HEK293 (cell line): ENCODE data around the gene PHACTR3.

ENCODE experiments used
- CTCF ChIA-PET: fragments of 350-600 bp; formaldehyde crosslinking; extraction: SDS; loops from one replicate; lab custom pipeline; 2021; ENCODE audit warnings: antibody characterized with exemption; lab: Yijun Ruan, JAX
- POLR2A ChIA-PET: fragments of 300-600 bp; formaldehyde crosslinking; extraction: SDS; loops from one replicate; lab custom pipeline; 2020; ENCODE audit warnings: antibody characterized with exemption, inconsistent platforms; lab: Yijun Ruan, JAX
- H3K27ac ChIP-seq: fragments of 200-500 bp; sonication (Bioruptor generic); 2 replicates; pipeline ENCODE4 v1.5.1; 2014; ENCODE audit warnings: low read depth, low read length, control low read depth, inconsistent platforms; ENCODE audit errors: extremely low read depth
- H3K36me3 ChIP-seq, 2 experiments: fragments of 200-500 bp in 1 of 2; sonication (Bioruptor generic) in 1 of 2; 1 replicate in 1 of 2; 2 replicates in 1 of 2; pipeline ENCODE4 v1.5.1; 2014 to 2017; ENCODE audit warnings: inconsistent platforms in 2 of 2, low read length in 2 of 2; ENCODE audit not compliant: control insufficient read depth in 2 of 2, insufficient read depth in 1 of 2
- H3K4me1 ChIP-seq: fragments of 200-500 bp; sonication (Bioruptor generic); 2 replicates; pipeline ENCODE4 v1.5.1; 2014; ENCODE audit warnings: mild to moderate bottlenecking, low read length, inconsistent platforms; ENCODE audit not compliant: control insufficient read depth, insufficient read depth
- H3K4me3 ChIP-seq: 2 replicates; pipeline ENCODE4 v1.5.1; 2011; ENCODE audit warnings: low read depth, mild to moderate bottlenecking, control low read depth, low read length, moderate library complexity
- H3K9me3 ChIP-seq: fragments of 200-500 bp; sonication (Bioruptor generic); 2 replicates; pipeline ENCODE4 v1.5.1; 2014; ENCODE audit warnings: low read depth, low read length, inconsistent platforms; ENCODE audit not compliant: control insufficient read depth, insufficient read depth
- BCL11B ChIP-seq: fragments of 450-650 bp; formaldehyde crosslinking; IDR thresholded peaks from 2 replicates; pipeline ENCODE4 v1.5.1; 2016; ENCODE audit warnings: low read depth, missing biosample characterization, missing genetic modification characterization
- GLIS1 ChIP-seq: fragments of 450-650 bp; formaldehyde crosslinking; IDR thresholded peaks from 2 replicates; pipeline ENCODE4 v1.5.1; 2016; ENCODE audit warnings: missing biosample characterization, missing genetic modification characterization
- IKZF3 ChIP-seq: fragments of 450-650 bp; IDR thresholded peaks from 2 replicates; pipeline ENCODE4 v1.5.0; 2018; ENCODE audit warnings: missing biosample characterization, mild to moderate bottlenecking, missing genetic modification characterization, moderate library complexity
- KLF8 ChIP-seq: fragments of 450-650 bp; formaldehyde crosslinking; IDR thresholded peaks from 2 replicates; pipeline ENCODE4 v1.5.1; 2016; ENCODE audit warnings: missing biosample characterization, missing genetic modification characterization
- MZF1 ChIP-seq: fragments of 450-650 bp; formaldehyde crosslinking; IDR thresholded peaks from 2 replicates; pipeline ENCODE4 v1.5.1; 2017; ENCODE audit warnings: missing biosample characterization, missing genetic modification characterization, borderline replicate concordance
- OVOL3 ChIP-seq: fragments of 450-650 bp; formaldehyde crosslinking; IDR thresholded peaks from 2 replicates; pipeline ENCODE4 v1.5.1; 2016; ENCODE audit warnings: missing biosample characterization, missing genetic modification characterization
- SCRT2 ChIP-seq: fragments of 450-650 bp; formaldehyde crosslinking; IDR thresholded peaks from 2 replicates; pipeline ENCODE4 v1.5.1; 2016; ENCODE audit warnings: missing biosample characterization, missing genetic modification characterization
- ZIC2 ChIP-seq: fragments of 450-650 bp; formaldehyde crosslinking; IDR thresholded peaks from 2 replicates; pipeline ENCODE4 v1.5.1; 2016; ENCODE audit warnings: missing biosample characterization, missing genetic modification characterization
- ZNF175 ChIP-seq: fragments of 450-650 bp; formaldehyde crosslinking; IDR thresholded peaks from 2 replicates; pipeline ENCODE4 v1.5.1; 2016; ENCODE audit warnings: missing biosample characterization, missing genetic modification characterization
- ZNF19 ChIP-seq: fragments of 450-650 bp; formaldehyde crosslinking; IDR thresholded peaks from 2 replicates; pipeline ENCODE4; 2016; ENCODE audit warnings: missing biosample characterization, missing genetic modification characterization, low read depth
- ZNF211 ChIP-seq: fragments of 450-650 bp; formaldehyde crosslinking; IDR thresholded peaks from 2 replicates; pipeline ENCODE4 v1.5.1; 2016; ENCODE audit warnings: low read depth, missing biosample characterization, missing genetic modification characterization
- ZNF223 ChIP-seq: fragments of 450-650 bp; formaldehyde crosslinking; IDR thresholded peaks from 2 replicates; pipeline ENCODE4 v1.5.1; 2016; ENCODE audit warnings: missing biosample characterization, missing genetic modification characterization
- ZNF311 ChIP-seq: fragments of 450-650 bp; formaldehyde crosslinking; IDR thresholded peaks from 2 replicates; pipeline ENCODE4 v1.5.1; 2017; ENCODE audit warnings: missing biosample characterization, missing genetic modification characterization, borderline replicate concordance
- ZNF416 ChIP-seq: fragments of 450-650 bp; formaldehyde crosslinking; IDR thresholded peaks from 2 replicates; pipeline ENCODE4 v1.5.1; 2016; ENCODE audit warnings: missing biosample characterization, missing genetic modification characterization
- ZNF514 ChIP-seq: fragments of 450-650 bp; formaldehyde crosslinking; IDR thresholded peaks from 2 replicates; pipeline ENCODE4 v1.5.1; 2016; ENCODE audit warnings: missing biosample characterization, missing genetic modification characterization
- ZNF530 ChIP-seq: fragments of 450-650 bp; formaldehyde crosslinking; IDR thresholded peaks from 2 replicates; pipeline ENCODE4 v1.5.1; 2016; ENCODE audit warnings: low read depth, missing biosample characterization, missing genetic modification characterization
- ZNF544 ChIP-seq: fragments of 450-650 bp; formaldehyde crosslinking; IDR thresholded peaks from 2 replicates; pipeline ENCODE4 v1.5.0; 2017; ENCODE audit warnings: missing biosample characterization, missing genetic modification characterization
- ZNF670 ChIP-seq: fragments of 450-650 bp; formaldehyde crosslinking; IDR thresholded peaks from 2 replicates; pipeline ENCODE4 v1.5.1; 2016; ENCODE audit warnings: missing biosample characterization, missing genetic modification characterization, low read depth
- ZNF677 ChIP-seq: fragments of 450-650 bp; IDR thresholded peaks from 2 replicates; pipeline ENCODE4 v1.5.0; 2018; ENCODE audit warnings: missing biosample characterization, mild to moderate bottlenecking, missing genetic modification characterization, moderate library complexity
- ZNF776 ChIP-seq: fragments of 450-650 bp; formaldehyde crosslinking; IDR thresholded peaks from 2 replicates; pipeline ENCODE4 v1.5.0; 2017; ENCODE audit warnings: missing biosample characterization, missing genetic modification characterization, borderline replicate concordance
- ZNF791 ChIP-seq: fragments of 450-650 bp; formaldehyde crosslinking; IDR thresholded peaks from 2 replicates; pipeline ENCODE4 v1.5.1; 2016; ENCODE audit warnings: missing biosample characterization, missing genetic modification characterization
- ZNF843 ChIP-seq: fragments of 450-650 bp; formaldehyde crosslinking; IDR thresholded peaks from 2 replicates; pipeline ENCODE4 v1.5.1; 2016; ENCODE audit warnings: missing biosample characterization, missing genetic modification characterization
- TF ChIP-seq, protein P1 (sequence below): fragments of 450-650 bp; formaldehyde crosslinking; IDR thresholded peaks from 2 replicates; pipeline ENCODE4 v1.5.1; 2017; ENCODE audit warnings: missing biosample characterization, mild to moderate bottlenecking, missing genetic modification characterization, moderate library complexity
- TF ChIP-seq, protein P2 (sequence below): fragments of 450-650 bp; formaldehyde crosslinking; IDR thresholded peaks from 2 replicates; pipeline ENCODE4 v1.5.1; 2016; ENCODE audit warnings: missing biosample characterization, missing genetic modification characterization
- TF ChIP-seq, protein P3 (sequence below): fragments of 450-650 bp; formaldehyde crosslinking; IDR thresholded peaks from 2 replicates; pipeline ENCODE4 v1.5.1; 2017; ENCODE audit warnings: missing biosample characterization, missing genetic modification characterization
- TF ChIP-seq, protein P4 (sequence below): fragments of 450-650 bp; formaldehyde crosslinking; IDR thresholded peaks from 2 replicates; pipeline ENCODE4 v1.5.1; 2016; ENCODE audit warnings: missing biosample characterization, missing genetic modification characterization
- TF ChIP-seq, protein P5 (sequence below): fragments of 450-650 bp; formaldehyde crosslinking; IDR thresholded peaks from 2 replicates; pipeline ENCODE4 v1.5.1; 2016; ENCODE audit warnings: missing biosample characterization, missing genetic modification characterization

Gene PHACTR3

DNA sequence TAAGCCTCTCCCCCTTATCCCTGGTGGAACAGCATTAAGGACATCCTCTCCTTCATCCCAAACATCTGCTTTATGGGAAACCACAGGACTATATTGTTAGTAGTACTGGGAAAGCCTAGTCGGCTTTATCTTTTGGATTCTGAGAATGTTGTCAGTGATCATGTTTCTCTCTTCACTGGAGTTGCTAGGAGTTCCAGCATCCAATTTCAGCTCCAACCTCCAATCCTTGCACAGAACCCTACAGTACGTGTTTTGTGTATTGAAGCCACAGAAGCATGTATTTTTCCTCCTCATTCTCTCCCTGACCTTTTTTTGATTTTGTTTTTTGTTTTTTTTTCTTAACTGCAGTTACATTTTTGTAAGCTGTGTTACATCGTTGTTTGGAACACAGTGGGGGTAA, 84.0 kb downstream of the PHACTR3 start:
- no peaks in the 10 kb centered on the region for H3K9me3 ChIP-seq
- ChIA-PET CTCF (interaction anchor here (0.7 kb wide), 1 partner anchor 31 kb away, joined by 5 read pairs; no protein-coding TSS in a partner anchor), POLR2A (no interaction called here)
- TF ChIP-seq ZNF843 (no peak), ZIC2 (no peak), ZNF175 (tag by site-specific recombination) (no peak), IKZF3 (tag by site-specific recombination) (no peak), ZNF677 (tag by site-specific recombination) (no peak), ZNF211 (no peak), BCL11B (tag by site-specific recombination) (no peak), ZNF776 (tag by site-specific recombination) (no peak), ZNF223 (no peak), GLIS1 (no peak), SCRT2 (tag by site-specific recombination) (no peak), ZNF670 (no peak), OVOL3 (tag by site-specific recombination) (no peak), ZNF791 (tag by site-specific recombination) (no peak)
- TF ChIP-seq, protein P1, sequence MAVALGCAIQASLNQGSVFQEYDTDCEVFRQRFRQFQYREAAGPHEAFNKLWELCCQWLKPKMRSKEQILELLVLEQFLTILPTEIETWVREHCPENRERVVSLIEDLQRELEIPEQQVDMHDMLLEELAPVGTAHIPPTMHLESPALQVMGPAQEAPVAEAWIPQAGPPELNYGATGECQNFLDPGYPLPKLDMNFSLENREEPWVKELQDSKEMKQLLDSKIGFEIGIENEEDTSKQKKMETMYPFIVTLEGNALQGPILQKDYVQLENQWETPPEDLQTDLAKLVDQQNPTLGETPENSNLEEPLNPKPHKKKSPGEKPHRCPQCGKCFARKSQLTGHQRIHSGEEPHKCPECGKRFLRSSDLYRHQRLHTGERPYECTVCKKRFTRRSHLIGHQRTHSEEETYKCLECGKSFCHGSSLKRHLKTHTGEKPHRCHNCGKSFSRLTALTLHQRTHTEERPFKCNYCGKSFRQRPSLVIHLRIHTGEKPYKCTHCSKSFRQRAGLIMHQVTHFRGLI (tag by site-specific recombination), result no peak
- TF ChIP-seq, protein P2, sequence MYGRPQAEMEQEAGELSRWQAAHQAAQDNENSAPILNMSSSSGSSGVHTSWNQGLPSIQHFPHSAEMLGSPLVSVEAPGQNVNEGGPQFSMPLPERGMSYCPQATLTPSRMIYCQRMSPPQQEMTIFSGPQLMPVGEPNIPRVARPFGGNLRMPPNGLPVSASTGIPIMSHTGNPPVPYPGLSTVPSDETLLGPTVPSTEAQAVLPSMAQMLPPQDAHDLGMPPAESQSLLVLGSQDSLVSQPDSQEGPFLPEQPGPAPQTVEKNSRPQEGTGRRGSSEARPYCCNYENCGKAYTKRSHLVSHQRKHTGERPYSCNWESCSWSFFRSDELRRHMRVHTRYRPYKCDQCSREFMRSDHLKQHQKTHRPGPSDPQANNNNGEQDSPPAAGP, result no peak
- TF ChIP-seq, protein P3, sequence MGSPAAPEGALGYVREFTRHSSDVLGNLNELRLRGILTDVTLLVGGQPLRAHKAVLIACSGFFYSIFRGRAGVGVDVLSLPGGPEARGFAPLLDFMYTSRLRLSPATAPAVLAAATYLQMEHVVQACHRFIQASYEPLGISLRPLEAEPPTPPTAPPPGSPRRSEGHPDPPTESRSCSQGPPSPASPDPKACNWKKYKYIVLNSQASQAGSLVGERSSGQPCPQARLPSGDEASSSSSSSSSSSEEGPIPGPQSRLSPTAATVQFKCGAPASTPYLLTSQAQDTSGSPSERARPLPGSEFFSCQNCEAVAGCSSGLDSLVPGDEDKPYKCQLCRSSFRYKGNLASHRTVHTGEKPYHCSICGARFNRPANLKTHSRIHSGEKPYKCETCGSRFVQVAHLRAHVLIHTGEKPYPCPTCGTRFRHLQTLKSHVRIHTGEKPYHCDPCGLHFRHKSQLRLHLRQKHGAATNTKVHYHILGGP (tag by site-specific recombination), result no peak
- TF ChIP-seq, protein P4, sequence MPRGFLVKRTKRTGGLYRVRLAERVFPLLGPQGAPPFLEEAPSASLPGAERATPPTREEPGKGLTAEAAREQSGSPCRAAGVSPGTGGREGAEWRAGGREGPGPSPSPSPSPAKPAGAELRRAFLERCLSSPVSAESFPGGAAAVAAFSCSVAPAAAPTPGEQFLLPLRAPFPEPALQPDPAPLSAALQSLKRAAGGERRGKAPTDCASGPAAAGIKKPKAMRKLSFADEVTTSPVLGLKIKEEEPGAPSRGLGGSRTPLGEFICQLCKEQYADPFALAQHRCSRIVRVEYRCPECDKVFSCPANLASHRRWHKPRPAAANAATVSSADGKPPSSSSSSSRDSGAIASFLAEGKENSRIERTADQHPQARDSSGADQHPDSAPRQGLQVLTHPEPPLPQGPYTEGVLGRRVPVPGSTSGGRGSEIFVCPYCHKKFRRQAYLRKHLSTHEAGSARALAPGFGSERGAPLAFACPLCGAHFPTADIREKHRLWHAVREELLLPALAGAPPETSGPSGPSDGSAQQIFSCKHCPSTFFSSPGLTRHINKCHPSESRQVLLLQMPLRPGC, result no peak
- no peak overlapping the region for H3K4me3 ChIP-seq
- H3K4me1 ChIP-seq, result no peaks in the 10 kb centered on the region
- no peaks in the 10 kb centered on the region for H3K36me3 ChIP-seq
- no peak overlapping the region for H3K27ac ChIP-seq

DNA sequence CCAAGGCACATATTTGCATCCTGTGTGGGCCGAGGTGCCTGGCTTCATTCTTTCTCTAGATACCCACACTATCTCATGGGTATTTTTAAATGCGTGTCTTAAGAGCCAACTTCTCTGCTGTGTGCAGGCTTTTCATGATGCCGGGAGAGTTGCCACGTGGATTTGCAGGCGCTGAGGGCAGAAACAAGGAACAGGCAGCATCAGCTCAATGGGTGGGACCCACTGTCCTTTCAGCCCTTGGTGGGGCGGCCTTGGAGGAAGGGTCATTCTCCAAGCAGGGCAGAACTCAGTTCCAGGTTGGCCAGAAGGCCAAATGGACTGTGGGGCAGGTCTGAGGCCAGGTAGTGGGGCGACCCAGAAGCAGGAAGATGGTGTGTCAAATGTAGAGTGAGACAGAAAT, 84.7 kb downstream of the PHACTR3 start:
- no peaks in the 10 kb centered on the region for H3K4me1 ChIP-seq
- no peaks in the 10 kb centered on the region for H3K36me3 ChIP-seq
- ChIA-PET POLR2A (no interaction called here), CTCF (no interaction called here)
- no peak for TF ChIP-seq KLF8 (tag by site-specific recombination)
- H3K27ac ChIP-seq, result no peak overlapping the region
- no peaks in the 10 kb centered on the region for H3K9me3 ChIP-seq
- no peak overlapping the region for H3K4me3 ChIP-seq

DNA sequence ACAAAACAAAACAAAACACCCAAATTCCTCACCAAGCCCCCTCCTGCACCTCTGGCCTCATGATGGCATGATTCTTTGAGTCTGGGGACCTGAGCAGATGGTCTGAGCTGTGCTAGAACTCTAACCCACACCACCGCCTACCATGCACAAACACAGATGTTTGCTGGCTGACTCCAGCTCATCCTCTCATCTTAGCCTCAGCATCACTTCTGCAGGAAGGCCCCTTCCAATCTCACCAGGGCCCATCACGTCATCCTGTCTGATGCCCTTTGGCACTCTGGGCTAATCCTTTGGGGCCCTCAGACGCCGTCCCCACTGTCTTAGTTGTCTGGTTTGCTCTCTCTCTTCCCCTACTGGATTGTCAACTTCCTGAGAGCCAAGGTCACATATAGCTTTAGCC, 85.8 kb downstream of the PHACTR3 start:
- CTCF ChIA-PET, result no interaction called here
- Histone ChIP-seq H3K4me1 (no peaks in the 10 kb centered on the region), H3K9me3 (no peaks in the 10 kb centered on the region), H3K4me3 (no peak overlapping the region), H3K36me3 (no peaks in the 10 kb centered on the region), H3K27ac (no peak overlapping the region)
- POLR2A ChIA-PET, result no interaction called here
- no peak for TF ChIP-seq BCL11B (tag by site-specific recombination)
- no peak for TF ChIP-seq ZNF530
- TF ChIP-seq ZNF311 (tag by site-specific recombination), result no peak
- no peak for TF ChIP-seq ZNF416
- no peak for TF ChIP-seq ZNF544
- TF ChIP-seq, protein P5, sequence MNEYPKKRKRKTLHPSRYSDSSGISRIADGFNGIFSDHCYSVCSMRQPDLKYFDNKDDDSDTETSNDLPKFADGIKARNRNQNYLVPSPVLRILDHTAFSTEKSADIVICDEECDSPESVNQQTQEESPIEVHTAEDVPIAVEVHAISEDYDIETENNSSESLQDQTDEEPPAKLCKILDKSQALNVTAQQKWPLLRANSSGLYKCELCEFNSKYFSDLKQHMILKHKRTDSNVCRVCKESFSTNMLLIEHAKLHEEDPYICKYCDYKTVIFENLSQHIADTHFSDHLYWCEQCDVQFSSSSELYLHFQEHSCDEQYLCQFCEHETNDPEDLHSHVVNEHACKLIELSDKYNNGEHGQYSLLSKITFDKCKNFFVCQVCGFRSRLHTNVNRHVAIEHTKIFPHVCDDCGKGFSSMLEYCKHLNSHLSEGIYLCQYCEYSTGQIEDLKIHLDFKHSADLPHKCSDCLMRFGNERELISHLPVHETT (tag by site-specific recombination), result no peak
- TF ChIP-seq ZNF19 (tag by site-specific recombination), result no peak
- TF ChIP-seq MZF1, result no peak
- no peak for TF ChIP-seq ZNF514 (tag by site-specific recombination)
